Stimulated activated effector memory CD8-positive, alpha-beta T cell treated with anti-CD3 and anti-CD28 coated beads, Interleukin-12 subunit alpha, Interleukin-12 subunit beta, amount 100 ng/mL, for 72 hours (primary cell): ENCODE results near the gene SULF2.
A peak's percentile ranks its signal among the peaks of the same experiment; 100 is the strongest.
"Not testable (repeated sequence)": the region's sequence is repeated elsewhere in the genome, so short reads cannot be mapped to it uniquely, and the experiment has no call there.

Source experiments
- ATAC-seq: fragments of 150-1000 bp; cut with Tn5 transposase; 2 replicates; pipeline ENCODE4 v1.10.0; 2021
- DNase-seq, 2 donors: peaks; one replicate each; pipeline ENCODE4 v3.0.0; 2021 to 2022; ENCODE audit warnings: low spot score in 2 of 2
- H3K27ac Mint-ChIP-seq: one replicate; pipeline ENCODE4 v1.8.0; 2022; ENCODE audit warnings: mild to moderate bottlenecking, mixed read lengths
- H3K36me3 Mint-ChIP-seq: one replicate; pipeline ENCODE4 v1.8.0; 2022; ENCODE audit warnings: mild to moderate bottlenecking, mixed read lengths
- H3K4me1 Mint-ChIP-seq: one replicate; pipeline ENCODE4 v1.8.0; 2022; ENCODE audit warnings: mixed read lengths
- H3K4me3 Mint-ChIP-seq: one replicate; pipeline ENCODE4 v1.8.0; 2022; ENCODE audit warnings: mild to moderate bottlenecking, mixed read lengths
- H3K9me3 Mint-ChIP-seq: one replicate; pipeline ENCODE4 v1.8.0; 2022; ENCODE audit warnings: mixed read lengths

Gene SULF2

GRCh38 chr20:47795214-47795907 is 10.1 kb upstream of the SULF2 start:
- H3K4me1 Mint-ChIP-seq, result no peaks in the 10 kb centered on the region
- peak; percentile 9 for ATAC-seq

GRCh38 chr20:47794264-47794663 is 9.0 kb upstream of the SULF2 start:
- H3K27ac Mint-ChIP-seq, ATAC-seq, H3K4me1 Mint-ChIP-seq, DNase-seq, H3K4me3 Mint-ChIP-seq, H3K36me3 Mint-ChIP-seq, H3K9me3 Mint-ChIP-seq: not testable (repeated sequence)

More at GRCh38 chr20:47795214-47795907, 10.1 kb upstream of the SULF2 start:
- H3K4me3 Mint-ChIP-seq, result no peak overlapping the region
- no peaks in the 10 kb centered on the region for H3K36me3 Mint-ChIP-seq
- no peak for DNase-seq
- H3K27ac Mint-ChIP-seq, result no peak overlapping the region
- no peaks in the 10 kb centered on the region for H3K9me3 Mint-ChIP-seq

GRCh38 chr20:47792021-47792618 is 6.8 kb upstream of the SULF2 start:
- no peak overlapping the region for H3K4me3 Mint-ChIP-seq
- no peaks in the 10 kb centered on the region for H3K9me3 Mint-ChIP-seq
- no peaks in the 10 kb centered on the region for H3K36me3 Mint-ChIP-seq
- DNase-seq, result no peak
- H3K27ac Mint-ChIP-seq, result no peak overlapping the region
- no peaks in the 10 kb centered on the region for H3K4me1 Mint-ChIP-seq
- ATAC-seq, result no peak

DNA sequence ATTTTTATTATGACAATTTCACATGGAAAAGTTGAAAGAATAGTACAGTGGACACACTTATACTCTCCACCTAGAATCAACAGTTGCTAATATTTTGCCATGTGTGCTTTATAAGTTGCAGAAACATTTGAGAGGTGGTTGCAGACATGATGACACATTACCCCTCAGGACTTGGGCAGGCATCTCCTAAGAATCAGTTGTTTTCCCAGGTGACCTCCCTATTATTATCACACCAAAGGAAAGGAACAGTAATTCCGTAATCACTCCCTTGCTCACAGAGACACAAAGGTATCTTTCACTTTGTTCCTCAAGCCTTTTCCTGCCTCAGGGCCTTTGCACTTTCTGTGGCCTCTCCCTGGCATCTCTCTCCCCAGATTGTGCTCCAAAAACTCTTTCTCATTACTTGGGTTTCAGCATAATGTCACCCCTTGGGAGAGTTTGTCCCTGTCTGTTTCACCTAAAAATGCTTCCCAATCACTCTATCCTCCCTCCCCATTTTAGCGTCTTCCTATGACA is 5.9 kb upstream of the SULF2 start:
- Mint-ChIP-seq H3K4me1 (peaks cover 3% of the 10 kb centered on the region), H3K9me3 (no peaks in the 10 kb centered on the region), H3K4me3 (no peak overlapping the region), H3K36me3 (no peaks in the 10 kb centered on the region), H3K27ac (no peak overlapping the region)
- DNase-seq (no peak), ATAC-seq (no peak)

DNA sequence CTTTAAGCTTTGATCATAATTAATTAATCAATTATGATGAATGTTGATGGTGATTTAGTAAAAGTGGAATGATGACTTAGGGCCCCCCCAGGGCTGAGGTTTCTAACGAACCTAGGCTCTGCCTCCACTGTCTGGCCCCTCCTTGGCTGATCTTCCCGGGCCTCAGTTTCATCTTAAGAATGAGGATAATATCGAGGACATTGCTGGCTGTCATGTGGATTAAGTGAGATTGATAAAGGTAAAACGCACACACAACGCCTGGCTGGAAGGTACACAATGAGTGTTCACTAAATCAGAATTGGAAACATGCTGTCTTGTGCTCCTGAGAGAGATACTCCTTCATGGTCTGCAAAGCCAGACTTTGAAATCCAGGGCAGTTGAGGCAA is 5.3 kb upstream of the SULF2 start:
- peaks cover 8% of the 10 kb centered on the region for H3K4me1 Mint-ChIP-seq
- H3K27ac Mint-ChIP-seq, result no peak overlapping the region
- H3K4me3 Mint-ChIP-seq, result no peak overlapping the region
- H3K36me3 Mint-ChIP-seq, result no peaks in the 10 kb centered on the region
- H3K9me3 Mint-ChIP-seq, result no peaks in the 10 kb centered on the region
- DNase-seq, result no peak
- ATAC-seq, result no peak

DNA sequence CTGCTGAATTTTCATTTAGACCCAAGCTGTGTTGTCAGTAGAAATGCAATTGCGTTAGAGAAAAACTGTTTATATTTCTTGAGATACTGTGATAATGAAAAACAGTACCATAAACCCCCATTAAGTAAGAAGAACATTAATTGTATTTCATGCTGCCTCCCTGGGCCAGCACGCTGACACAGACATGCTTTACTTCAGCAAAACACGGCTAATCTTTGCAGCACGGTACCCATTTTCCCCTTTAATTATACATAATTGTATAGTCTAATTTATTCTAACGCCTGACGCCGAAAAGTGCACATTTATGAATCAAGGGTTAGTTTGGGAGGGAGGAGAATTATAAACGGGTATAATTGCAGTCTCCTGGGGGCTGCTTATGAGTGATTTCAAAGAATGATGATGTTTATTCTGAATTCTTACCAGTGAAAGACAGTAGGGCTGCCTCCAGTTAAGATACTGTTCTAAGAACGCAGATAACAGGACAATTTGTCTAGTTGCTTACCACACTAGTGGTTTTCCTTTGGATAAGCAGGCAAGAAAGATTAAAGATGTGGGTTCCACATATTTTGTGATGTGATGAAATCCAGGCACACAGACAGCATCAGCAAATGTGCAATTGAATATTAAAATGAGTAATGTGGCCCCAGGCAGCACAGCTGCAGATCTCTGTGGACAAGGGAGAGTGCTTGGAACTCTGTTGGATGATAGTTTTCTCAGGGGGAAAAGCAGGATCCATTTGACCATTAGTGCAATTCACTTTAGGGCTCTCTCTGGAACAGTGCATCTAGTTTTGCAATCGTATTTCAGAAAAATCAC is 4.7 kb upstream of the SULF2 start:
- Mint-ChIP-seq H3K36me3 (no peaks in the 10 kb centered on the region), H3K9me3 (no peaks in the 10 kb centered on the region), H3K4me1 (peaks cover 8% of the 10 kb centered on the region), H3K27ac (no peak overlapping the region), H3K4me3 (no peak overlapping the region)
- DNase-seq (no peak), ATAC-seq (no peak)

DNA sequence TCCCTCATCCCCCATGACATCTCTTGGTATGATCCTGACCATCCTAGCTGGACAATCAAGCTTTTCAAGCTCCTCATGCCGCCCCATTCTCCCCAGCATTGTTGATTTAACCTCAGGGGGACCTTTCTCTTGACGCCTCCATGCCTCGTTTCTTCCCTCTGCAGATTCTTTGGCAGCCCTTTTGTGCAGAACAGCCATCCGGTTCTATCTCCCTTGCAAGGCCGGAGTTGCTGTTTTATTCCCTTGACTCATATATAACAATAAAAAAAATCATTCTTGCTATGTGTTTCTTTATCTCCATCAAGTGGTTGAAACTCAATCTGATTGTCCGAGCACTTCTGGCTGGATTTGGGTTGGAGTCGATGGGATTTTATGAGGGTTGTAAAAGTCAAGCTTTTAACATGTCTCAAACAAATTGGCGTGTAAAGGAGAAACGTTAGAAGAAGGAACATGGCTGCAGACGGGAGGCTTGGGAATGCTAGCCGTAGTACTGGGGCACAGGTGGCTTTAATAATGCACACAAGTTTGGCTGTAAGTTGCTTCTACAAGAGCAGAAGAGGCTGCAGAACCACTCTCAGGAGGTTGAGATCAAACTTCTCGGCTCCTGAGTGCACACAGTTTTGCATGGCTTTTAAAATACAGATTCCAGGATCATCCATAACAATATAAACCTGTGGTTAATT is 3.9 kb upstream of the SULF2 start:
- ATAC-seq, result no peak
- H3K9me3 Mint-ChIP-seq, result no peaks in the 10 kb centered on the region
- H3K27ac Mint-ChIP-seq, result no peak overlapping the region
- H3K4me3 Mint-ChIP-seq, result no peak overlapping the region
- peaks cover 8% of the 10 kb centered on the region for H3K4me1 Mint-ChIP-seq
- no peak for DNase-seq
- no peaks in the 10 kb centered on the region for H3K36me3 Mint-ChIP-seq

- ATAC-seq, result no peak
- no peaks in the 10 kb centered on the region for H3K9me3 Mint-ChIP-seq
These were observed 3.4 kb upstream of the SULF2 start for GRCh38 chr20:47788741-47789080.

GRCh38 chr20:47786765-47787107 is 1.5 kb upstream of the SULF2 start:
- Mint-ChIP-seq H3K4me1 (peaks cover 8% of the 10 kb centered on the region), H3K36me3 (no peaks in the 10 kb centered on the region), H3K4me3 (peak overlapping the region; percentile 50), H3K9me3 (no peaks in the 10 kb centered on the region), H3K27ac (no peak overlapping the region)
- ATAC-seq (no peak), DNase-seq (no peak)

More at GRCh38 chr20:47788741-47789080, 3.4 kb upstream of the SULF2 start:
- peaks cover 8% of the 10 kb centered on the region for H3K4me1 Mint-ChIP-seq
- H3K4me3 Mint-ChIP-seq, result no peak overlapping the region
- no peak overlapping the region for H3K27ac Mint-ChIP-seq
- no peak for DNase-seq
- no peaks in the 10 kb centered on the region for H3K36me3 Mint-ChIP-seq

GRCh38 chr20:47785854-47786764 is 828 bp upstream of the SULF2 start:
- Mint-ChIP-seq H3K27ac (no peak overlapping the region), H3K9me3 (no peaks in the 10 kb centered on the region), H3K36me3 (no peaks in the 10 kb centered on the region), H3K4me3 (peak overlapping the region; percentile 50), H3K4me1 (peaks cover 8% of the 10 kb centered on the region)
- DNase-seq, result no peak
- ATAC-seq, result no peak

DNA sequence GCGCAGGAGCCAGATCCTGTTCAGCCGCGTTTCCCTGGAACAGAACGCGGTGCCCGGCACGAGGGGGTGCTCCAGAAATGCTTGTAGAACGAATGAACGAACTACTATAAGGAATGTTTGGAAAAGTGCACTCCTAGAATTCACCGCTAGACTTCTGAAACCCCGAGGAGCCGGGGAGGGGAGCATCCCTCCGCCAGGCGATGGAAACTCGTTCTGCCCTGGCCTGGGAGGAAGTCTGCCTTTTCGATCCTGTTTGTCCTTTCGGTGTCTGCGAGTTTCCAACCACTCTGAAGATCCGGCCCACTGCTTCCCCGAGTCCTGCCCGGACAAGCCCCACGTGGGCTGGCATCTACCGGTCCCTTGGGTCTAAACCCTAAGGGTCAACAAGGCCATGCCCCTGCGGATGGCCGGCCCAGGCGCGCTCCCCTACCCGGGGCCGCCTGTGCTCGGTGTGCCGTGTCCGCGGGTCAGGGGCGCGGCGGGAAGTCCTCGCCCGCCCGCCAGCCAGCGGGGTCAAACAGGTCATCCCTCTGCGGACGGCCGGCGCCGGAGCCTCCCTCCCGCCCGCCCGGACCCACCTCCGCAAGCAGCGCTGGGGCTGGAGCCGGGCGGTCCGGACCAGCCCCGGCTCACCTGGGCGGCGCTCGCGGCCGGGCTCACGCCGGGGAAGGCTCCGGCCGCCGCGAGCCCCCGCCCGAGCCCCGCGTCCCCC is 526 bp downstream of the SULF2 start:
- Mint-ChIP-seq H3K36me3 (no peaks in the 10 kb centered on the region), H3K4me3 (no peak overlapping the region), H3K4me1 (peaks cover 8% of the 10 kb centered on the region), H3K9me3 (no peaks in the 10 kb centered on the region), H3K27ac (no peak overlapping the region)
- no peak for ATAC-seq
- no peak for DNase-seq

GRCh38 chr20:47783828-47784598 is 1.3 kb downstream of the SULF2 start:
- Mint-ChIP-seq H3K4me1 (peaks cover 8% of the 10 kb centered on the region), H3K9me3 (no peaks in the 10 kb centered on the region), H3K4me3 (no peak overlapping the region), H3K36me3 (no peaks in the 10 kb centered on the region), H3K27ac (no peak overlapping the region)
- ATAC-seq (no peak), DNase-seq (no peak)

DNA sequence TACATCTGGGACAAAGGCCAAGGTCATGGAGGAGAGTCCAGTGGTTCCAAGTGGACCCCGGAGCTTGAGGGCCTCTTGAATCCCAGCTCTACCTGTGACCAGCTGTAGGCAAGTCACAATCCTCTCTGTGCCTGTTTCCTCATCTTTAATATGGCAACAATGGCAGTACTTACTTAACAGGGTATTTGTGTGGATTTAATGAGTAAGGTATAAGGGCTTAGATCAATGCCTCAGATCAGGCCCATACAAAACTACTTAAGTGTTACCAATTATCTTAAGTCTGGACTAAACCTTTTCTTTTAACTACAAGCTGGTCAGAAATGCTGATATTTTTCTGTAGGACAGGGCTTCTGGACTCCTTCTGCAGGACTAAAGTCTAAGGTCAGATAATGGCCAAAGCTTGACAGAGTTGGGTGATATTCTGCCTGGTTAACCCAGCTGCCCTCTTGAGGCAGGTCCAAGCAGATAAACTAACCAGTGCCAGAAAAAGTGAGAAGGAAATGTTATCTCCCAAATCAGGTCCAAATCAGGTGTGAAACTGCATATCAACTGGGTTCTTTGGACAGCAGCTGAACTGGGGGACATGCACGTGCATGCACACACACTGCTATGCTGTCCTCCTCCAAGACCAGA is 2.2 kb downstream of the SULF2 start:
- Mint-ChIP-seq H3K9me3 (no peaks in the 10 kb centered on the region), H3K27ac (no peak overlapping the region), H3K36me3 (no peaks in the 10 kb centered on the region), H3K4me1 (peaks cover 8% of the 10 kb centered on the region), H3K4me3 (no peak overlapping the region)
- DNase-seq (no peak), ATAC-seq (no peak)
